GM19324 (cell line): ENCODE results near the gene CACNA2D2.

Source experiments
- ATAC-seq: cut with Tn5 transposase; IDR thresholded peaks from one replicate; pipeline ENCODE4 v1.9.1; 2021; ENCODE audit warnings: mild to moderate bottlenecking, moderate library complexity; ENCODE audit not compliant: unreplicated experiment, low FRiP score

Gene CACNA2D2

DNA sequence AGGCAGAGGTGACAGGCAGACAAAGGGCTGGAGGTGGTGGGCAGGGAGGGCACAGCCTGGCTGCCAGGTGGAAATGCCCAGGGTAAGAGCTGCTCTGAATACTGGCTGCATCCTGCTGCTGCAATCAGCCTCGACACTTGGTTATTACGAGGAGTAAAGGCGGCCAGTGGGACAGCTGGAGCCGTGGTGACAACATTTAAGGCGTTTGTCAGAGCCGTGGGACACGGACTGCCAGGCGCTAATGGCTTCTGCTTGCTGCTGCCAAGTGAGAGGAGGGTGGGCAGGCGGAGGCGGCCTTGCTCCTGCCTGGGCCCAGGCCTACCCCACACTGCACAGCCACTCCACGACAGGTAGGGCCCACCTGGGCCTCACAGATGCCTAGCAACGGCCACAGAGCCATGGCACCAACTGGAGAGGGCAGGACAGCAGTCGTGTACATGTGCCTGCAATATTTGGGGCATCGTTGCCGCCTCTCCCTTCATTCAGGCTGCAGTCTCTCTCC, 94.9 kb downstream of the CACNA2D2 start:
- ATAC-seq, result no peak

DNA sequence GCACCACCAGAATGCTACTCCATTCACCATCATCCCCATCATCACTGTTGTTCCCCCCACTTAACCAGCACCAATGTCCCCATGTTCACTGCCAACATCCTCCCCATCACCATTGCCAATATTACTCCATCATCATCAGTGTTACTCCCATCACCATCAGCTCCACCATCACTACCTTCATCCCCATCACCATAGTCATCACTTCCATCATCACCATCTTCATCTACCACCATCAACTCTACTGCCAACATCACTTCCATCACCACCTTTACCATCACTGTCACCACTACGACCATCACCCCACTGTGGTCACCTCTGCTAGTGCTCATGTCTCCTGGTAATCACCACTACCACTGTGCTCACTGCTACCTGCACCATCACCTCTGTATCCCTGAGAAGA, 96.9 kb downstream of the CACNA2D2 start:
- no peak for ATAC-seq

DNA sequence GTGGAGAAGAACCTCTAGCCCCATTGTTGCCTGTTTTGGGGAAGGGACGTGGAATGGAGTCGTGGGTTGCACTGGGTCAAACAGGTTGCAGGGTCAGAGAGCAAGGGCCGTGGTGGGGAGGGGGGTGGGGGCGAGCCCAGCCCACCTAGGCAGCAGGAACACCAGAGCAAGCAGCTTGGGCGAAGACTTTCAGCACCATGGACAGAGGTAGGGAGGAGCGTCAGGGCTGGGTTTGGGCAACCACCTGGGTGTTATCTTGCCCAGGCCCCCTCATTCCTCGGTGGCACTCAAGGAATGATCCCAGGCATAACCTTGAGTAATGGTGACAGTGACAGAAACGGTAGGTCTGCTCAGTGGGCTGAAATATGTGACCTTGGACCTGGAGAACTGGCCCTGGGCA, 98.2 kb downstream of the CACNA2D2 start:
- ATAC-seq, result no peak

DNA sequence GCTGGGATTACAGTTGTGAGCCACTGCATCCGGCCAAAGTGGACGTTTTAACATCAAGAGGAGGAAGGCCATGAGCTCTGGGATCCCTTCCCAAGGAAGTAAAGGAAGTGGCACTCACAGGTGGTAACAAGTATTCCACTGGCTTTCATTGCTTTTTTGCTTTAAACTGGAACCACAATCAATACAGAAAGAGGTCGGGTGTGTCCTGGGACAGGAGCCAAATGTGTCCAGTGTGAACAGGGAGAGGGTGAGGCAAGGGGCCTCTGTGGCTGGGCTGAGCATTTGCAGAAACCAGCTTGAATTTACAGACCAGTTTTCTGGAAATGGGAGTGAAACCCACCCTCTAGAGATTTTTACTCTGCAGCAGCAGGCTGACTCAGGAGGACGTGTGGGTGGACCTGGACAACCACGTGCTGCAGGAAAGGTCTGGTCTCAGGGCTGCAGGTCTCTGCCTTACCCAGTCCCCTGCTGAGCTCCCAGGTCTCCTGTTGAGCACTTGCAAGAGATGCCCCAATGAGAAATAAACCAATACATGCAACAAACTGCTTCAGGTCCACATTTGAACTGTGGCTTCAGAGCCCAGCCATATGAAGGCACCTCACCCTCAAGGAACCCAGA, 101.3 kb downstream of the CACNA2D2 start:
- no peak for ATAC-seq

DNA sequence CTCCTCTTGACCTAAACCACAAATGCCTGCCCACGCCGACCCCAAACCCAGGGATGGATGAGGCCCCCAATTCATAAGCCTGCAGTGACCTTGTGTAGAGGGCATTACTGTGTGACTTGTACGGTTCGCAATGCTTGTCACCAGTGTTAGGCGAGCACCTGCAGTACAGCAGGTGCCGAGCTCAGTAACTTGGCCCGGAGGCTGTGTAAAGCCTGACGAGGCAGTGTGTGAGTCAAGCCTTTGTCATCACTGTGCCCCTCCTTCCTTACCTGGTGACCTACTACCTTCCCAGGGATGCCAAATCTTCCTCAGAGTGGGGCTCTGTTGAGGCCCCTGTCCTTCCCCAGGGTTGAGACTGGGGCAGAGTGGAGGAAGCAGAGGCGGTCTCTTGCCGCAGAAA, 106.9 kb downstream of the CACNA2D2 start:
- ATAC-seq, result no peak

DNA sequence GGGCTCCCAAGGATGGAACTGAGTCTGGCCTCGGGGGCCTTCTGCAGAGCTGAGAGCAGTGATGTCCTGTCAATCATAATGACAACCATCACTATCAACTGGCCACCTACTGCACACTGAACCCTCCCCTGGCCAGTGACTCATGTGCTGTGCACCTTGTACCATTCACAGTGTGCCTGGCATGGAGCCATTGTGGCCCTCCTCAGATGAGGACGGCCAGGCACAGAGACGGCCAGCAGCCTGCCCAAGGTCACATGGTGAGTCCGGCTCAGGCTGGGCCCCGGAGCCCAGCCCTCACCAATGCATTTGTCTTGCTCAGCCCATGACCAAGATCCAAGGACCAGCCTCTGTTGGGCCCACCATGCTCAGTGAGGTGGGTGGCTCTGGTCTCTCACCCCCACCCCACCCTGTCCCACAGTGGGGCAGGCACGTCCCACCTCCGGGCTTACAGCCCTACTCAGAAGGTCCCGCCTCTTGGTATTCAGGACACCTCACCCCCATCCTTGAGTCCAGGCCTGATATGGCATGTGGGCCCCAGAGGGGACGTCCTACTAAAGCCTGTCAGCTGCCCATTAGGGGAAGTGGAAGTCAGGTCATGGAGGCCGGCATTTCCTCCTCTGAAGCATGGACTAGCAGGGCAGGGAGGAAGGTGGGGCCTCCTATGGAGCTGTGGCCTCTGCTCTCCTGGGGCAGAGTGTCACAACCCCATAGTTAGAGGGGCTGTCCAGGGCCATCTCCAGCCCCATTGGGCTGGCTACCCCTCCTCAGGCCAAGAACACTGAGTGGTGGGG, 108.2 kb downstream of the CACNA2D2 start:
- ATAC-seq, result no peak

DNA sequence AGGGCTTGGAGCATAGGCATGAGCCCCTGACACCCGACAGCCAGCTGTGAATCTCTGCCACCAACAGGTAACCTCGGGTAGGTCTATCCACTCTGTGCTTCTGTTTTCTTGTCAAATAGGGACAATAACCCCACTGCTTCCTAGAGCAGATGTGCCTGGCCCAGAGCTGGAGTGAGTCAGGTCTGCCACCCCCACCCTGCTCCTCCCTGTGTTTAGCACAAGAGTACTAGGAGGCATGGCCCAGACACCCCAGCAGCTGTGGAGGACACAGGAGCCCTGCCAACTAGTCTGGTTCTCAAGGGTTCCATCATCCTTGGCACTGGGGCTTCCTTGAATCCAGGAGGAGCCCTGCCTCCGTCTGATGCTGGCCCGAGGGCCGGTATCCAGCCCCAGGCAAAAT, 110.4 kb downstream of the CACNA2D2 start:
- ATAC-seq, result no peak

DNA sequence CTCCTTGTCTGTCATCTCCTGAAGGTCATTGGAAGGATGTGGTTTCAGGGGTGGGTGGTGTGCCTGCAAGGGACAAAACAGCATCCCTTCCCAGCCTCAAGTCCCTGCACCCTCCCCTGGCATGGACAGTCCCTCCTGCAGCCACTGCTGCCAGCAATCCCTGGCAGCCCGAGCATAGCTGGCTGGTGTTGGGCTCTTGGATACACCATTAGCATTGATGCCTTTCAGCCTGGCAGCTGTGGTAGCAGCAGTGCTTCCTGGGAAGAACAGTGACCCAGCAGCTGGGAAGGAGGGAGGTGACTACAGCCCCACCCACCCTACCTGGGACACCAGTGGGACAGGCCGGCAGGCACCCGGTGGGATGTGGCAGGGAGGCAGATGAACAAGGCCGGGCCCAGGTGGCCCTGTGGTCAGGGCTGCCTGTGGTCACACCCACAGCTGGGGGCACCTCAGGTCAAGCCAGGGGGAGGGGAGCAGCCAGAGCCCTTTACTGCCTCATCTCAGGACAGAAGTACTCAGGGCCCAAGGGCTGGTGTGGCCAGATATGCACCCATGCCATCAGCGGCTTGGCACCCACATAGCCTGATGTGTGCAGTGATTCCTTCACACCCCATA, 111.2 kb downstream of the CACNA2D2 start:
- ATAC-seq, result no peak

DNA sequence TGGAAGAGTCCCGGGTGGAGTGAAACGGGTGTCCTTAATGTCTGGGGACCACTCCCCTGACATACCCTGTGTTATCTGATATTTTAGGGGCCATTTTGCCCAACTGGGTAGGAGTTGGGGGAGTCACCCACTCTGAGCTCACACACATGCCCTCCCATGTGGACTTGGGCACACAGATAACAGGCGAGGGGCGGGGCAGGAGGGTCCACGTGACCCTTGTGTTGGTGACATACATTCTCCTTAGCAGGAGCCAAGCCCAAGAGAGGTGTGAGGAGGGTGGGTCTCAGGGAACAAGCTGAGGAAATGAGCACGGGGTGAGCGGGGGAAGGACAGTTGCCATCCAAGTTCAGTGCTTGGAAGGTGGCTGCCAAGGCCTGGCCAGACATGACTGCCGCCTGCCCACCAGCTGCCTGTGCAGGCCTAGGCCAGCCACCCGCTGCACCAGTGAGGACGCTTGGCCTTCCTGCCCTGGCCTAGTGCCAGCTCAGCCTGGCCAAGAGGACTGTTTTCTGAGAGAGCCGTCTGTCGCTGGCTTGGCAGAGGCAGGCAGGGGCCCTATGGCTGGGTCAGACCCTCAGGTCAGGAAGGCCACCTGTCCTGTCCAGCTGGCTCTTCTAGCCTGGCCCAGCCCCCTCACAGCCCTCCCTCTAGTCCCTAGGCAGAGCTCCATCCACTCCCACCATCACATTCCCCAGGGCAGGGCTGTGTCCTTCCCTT, 112.8 kb downstream of the CACNA2D2 start:
- ATAC-seq, result no peak

DNA sequence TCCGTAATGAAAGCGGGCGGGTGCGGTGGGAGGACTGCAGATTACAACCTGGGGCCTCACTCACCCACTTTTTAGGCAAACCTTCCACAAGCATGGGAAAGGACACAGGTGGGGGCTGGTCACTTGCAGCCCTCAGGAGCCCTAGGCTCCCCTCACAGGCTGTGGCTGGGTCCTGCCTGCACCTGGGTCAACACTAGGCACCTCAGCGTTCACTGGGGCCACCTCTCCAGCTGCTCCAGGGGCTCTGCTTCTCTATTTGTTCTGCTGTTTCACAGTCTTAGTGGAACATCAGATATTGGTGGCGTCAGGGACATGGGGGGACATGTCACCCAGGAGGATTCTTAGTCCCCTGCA, 114.0 kb downstream of the CACNA2D2 start:
- no peak for ATAC-seq

DNA sequence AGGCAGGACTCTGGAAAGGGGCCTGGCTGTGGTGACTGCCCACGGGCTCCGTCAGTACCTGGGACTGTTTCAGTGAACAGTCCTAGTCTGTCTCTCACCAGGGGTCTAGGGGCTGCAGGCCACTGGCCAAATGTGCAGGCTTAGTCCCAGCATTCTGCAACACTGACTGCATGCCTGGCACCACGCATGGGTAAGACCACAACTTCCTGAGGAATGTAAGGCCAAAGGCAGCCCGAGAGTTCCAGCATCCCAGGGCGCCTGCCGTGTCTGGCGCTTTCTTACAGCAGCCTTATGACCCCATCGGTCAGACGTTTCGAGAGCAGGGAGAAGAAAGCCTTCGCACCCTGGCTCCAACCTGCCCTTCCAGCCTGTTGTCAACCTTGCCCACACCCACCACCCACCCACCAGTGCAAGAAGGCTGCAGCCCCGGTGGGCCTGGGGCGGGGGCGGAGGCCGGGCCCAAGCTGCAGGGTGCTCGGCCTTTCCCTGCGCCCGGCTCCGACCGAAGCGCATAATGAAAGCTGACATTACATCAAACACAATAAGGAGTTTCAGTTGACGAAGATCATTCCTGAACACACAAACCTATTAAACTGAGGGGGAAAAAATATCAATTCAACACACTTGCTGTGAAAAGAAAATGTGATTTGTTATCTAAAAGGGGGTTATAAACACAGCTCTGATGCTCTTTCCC, 114.6 kb downstream of the CACNA2D2 start:
- no peak for ATAC-seq

DNA sequence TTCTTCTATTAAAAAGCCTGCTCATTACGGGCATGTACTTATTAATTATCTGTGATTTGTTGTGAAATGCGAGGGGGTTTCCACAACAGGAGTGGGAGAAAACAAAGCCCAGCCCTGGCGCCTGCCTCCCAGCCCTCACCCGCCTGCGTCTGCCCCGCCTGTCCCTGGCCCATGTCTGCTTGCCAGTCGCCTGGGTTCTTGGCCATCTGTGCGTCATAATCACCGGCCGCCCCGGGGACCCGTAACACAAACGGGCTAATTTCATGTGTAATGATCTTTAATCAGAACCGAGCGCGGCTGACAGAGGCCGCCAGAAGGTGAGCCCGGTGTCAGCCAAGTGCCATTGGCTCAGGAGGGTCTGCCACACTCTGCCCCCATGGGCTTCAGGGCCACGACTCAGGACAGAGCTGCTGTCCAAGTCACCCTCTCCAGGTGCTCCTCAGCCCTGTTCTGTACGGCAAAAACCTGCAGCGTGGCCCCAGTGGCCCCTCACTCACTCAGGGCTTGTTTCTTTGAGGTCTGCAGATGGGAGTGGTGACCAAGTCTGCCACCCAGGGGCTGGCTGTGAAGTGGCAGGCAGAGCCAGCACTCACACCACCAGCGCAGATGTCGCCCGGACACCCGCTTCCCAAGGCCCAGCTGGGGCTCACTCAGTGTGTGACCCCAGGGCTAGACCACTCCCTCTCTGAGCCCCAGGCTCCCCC, 115.3 kb downstream of the CACNA2D2 start:
- no peak for ATAC-seq

DNA sequence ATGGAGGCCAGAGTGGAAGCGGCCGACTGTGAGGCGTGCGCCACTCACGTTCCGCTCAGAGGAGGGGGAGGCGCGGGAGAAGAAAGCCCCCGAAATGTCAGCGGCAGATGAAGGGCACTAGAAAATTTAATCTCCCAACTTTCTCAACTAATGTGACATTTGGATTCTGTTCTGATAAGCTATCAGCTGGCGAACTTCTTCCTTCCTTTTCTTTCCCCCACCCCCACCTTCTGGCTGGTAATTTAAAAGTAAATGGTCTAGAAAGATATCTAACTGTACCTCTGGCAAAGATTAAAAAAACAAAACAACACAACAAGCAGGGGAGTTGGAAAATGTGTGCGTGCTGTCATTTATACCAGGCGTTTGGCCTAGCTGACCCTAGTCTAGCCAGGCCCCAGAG, 117.7 kb downstream of the CACNA2D2 start:
- no peak for ATAC-seq

DNA sequence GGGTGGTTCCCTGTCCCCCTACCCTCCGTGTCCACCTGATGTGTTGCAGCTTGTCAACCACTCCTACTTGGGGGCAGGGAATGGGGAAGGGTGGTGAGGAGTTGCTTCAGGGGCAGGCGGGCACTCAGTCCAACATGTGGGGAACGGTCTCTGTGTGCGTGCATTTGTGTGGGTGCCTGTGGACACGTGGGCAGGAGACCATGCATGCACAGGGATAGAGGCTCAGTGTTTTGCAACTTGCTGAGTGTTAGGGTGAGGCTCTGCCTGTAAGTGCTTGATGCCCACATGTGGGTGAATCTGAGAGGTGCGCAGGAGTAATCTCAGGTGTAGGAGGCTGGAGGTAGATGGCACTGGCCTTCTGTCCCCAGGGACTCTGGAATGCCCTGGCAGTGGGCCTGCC, 119.7 kb downstream of the CACNA2D2 start:
- no peak for ATAC-seq

DNA sequence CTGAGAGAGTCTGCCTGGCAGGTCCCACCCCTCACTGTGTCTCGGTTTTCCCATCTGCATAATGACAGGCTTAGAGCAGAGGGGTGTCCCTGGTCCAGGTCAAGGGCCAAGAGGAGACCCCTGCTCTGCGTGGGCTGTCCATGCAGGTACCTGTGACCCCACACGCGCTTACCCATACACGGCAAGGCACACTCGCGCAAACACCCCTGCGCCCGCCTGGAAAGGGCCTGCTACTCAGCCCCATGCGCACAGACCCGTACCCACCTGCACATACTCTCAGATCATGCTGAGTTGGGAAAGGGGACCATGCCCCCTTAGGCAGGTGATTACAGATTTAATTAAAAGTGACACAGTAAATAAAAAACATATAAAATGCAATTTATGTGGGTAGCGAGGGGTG, 120.7 kb downstream of the CACNA2D2 start:
- no peak for ATAC-seq

DNA sequence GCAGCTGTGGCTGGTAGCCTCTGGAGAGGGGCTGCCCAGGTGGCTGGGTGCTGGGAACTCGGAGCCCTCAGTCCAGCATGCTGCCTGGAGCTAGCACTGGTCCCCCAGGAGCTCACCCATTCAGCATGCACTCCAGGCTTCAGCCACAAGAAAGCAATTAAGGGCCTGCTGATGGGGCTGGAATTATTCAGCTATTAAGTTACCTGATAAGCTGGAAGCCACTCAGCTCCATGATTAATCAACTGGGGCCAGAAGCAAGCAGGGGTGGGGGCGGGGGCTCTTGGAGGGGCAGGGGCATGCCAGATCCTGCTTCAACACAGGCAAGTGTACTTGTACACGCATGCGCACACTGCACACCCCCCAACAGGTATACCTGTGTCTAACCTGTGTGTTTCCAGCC, 122.1 kb downstream of the CACNA2D2 start:
- no peak for ATAC-seq

DNA sequence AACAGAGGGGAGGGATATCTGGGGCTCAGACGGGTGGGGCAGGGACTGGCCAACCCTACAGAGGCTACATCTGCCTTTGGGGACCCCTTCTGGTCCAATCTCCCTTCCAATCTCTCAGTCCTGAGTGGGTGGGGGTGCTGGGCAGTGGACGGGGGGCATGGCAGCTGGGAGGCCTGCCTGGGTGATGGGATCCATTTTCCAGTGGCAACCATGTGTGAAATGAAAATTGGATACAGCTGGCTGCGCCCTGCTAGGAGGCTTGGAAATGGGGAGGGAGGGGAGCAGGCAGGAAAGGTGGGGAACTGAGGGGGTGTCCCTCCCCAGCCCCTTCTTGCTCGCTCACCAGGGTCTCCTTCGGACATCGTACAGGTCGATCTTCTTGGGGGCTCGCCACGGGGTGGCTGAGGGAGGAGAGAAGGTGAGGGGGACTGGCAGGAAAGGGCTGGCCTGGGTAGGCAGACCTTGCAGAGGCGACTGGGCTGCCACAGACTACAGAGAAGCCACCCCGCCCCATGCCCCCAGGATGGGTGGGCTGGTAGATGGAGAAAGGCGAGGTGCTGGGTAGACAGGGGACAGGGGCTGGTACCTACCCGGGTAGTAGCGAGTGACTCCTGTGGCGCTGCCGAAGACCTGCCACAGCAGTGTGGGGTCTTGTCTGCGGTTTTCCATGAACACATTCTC, 122.9 kb downstream of the CACNA2D2 start:
- no peak for ATAC-seq

DNA sequence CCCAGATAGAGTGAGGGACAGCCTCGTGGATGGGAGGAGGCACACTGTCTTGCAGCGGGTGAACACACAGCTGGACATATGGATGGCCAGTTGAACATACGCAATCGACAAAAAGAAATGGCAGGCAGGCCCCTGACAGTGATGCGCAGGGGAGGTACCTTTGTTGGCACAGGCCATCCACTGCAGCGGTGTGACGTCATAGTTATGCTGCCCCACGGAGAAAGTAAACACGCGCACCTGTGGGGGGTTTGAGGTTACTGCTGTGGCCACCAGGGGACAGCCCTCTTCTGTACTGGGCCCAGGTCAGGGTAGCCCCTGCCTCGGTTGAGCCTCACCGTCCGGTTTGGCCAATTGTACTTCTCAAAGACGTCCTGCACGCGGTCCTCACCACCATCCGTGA, 124.7 kb downstream of the CACNA2D2 start:
- ATAC-seq, result no peak

DNA sequence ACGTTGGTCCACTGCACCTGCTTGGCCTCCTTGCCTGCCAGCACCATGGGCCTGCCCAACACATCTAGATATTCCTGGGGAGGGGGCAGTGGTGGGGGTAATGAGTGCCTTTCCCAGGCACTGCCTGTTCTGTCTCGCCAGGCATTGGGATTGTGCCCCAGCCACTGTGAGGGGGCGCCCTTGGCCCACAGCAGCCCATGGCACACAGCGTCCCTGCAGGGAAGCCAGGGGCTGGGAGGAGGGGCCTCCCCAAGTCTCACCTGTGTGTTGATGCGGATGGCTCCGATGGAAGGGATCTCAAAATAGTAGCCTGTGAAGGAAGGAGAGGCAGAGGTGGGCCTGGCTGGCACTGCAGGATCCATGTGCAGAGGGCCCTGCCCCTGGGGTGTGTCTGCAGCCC, 125.4 kb downstream of the CACNA2D2 start:
- ATAC-seq, result no peak
